ENCODE data around the gene CARHSP1. TPM values are rescaled to one million over a fixed set of nuclear protein-coding genes. Genes with fewer than 3 reads are reported as not detected.

The CARHSP1 gene
- total and polyA plus RNA-seq, 2 of the 8 experiments (the other 6 are each of a cell fraction or from before 2014, with no cell fraction given), result 292 to 300 TPM

GRCh38 chr16:8804313-8804712, 64.5 kb downstream of the CARHSP1 start:
- no peak overlapping the region for H2BK12ac ChIP-seq (ENCODE audit: low read depth, low read length)
- FAIRE-seq (no peak), DNase-seq (ENCODE audit: low read depth in 1 of 2, low spot score in 2 of 2) (no peak)
- no peak overlapping the region for H4K5ac ChIP-seq (ENCODE audit: insufficient read length, low read depth, low read length)
- POLR2A ChIA-PET (ENCODE audit: partially characterized antibody), result interaction anchor here (0.7 to 2.1 kb wide), 3 partner anchors 15 to 67 kb away, joined by 3 to 7 read pairs (median 7); no protein-coding TSS in a partner anchor
- H3K79me1 ChIP-seq (ENCODE audit: low read depth, low read length), result peaks cover 2% of the 10 kb centered on the region
- no peak overlapping the region for H3K9ac ChIP-seq (replicated peaks in 1 of 4; ENCODE audit: extremely low read depth in 1 of 4, low read depth in 3 of 4, low read length in 3 of 4)
- no peaks in the 10 kb centered on the region for H3K4me1 ChIP-seq (replicated peaks in 1 of 4; ENCODE audit: control insufficient read depth in 3 of 4, insufficient read depth in 4 of 4, low read length in 3 of 4)
- no peak overlapping the region for H3K4me3 ChIP-seq (ENCODE audit: extremely low read depth in 1 of 4, insufficient read depth in 2 of 4, low read depth in 3 of 4, low read length in 4 of 4)
- H3K18ac ChIP-seq (ENCODE audit: extremely low read depth, low read length), result no peak overlapping the region
- peaks cover 29 to 72% (median 58%) of the 10 kb centered on the region in 4 experiments for H3K36me3 ChIP-seq (ENCODE audit: control insufficient read depth in 2 of 4, insufficient read depth in 4 of 4, low read length in 3 of 4)
- H3K56ac ChIP-seq (replicated peaks; ENCODE audit: insufficient read length, low read depth, low read length), result no peak overlapping the region
- H4K8ac ChIP-seq (ENCODE audit: extremely low read depth, insufficient read depth, low read length), result no peak overlapping the region
- H3K79me2 ChIP-seq (ENCODE audit: control insufficient read depth in 1 of 2, insufficient read depth in 2 of 2, low read length in 2 of 2), result peaks cover 0 to 35% of the 10 kb centered on the region in 2 experiments; a peak in 3 of 4 replicates
- no peaks in the 10 kb centered on the region for H3K9me3 ChIP-seq (ENCODE audit: insufficient read depth in 2 of 2, low read depth in 1 of 2, low read length in 1 of 2)
- H3K14ac ChIP-seq (ENCODE audit: insufficient read length), result no peak overlapping the region
- H2AK5ac ChIP-seq (ENCODE audit: low read depth, low read length), result no peak overlapping the region
- H4K91ac ChIP-seq (replicated peaks; ENCODE audit: insufficient read length, low read length), result no peak overlapping the region
- CTCF ChIA-PET (ENCODE audit: partially characterized antibody), result no interaction called here
- peaks cover 2 to 5% of the 10 kb centered on the region in 2 experiments for H4K20me1 ChIP-seq (replicated peaks in 1 of 2; ENCODE audit: control insufficient read depth in 1 of 2, insufficient read depth in 2 of 2, low read length in 2 of 2)
- no peaks in the 10 kb centered on the region for H3K27me3 ChIP-seq (replicated peaks in 1 of 4; ENCODE audit: control insufficient read depth in 3 of 4, extremely low read depth in 1 of 4, insufficient read depth in 3 of 4, low read length in 3 of 4)
- 93% methylated on average over 6 of the region's 6 CpGs; no CpG with 5 or more reads in 1 of the 2 experiments for WGBS, 2 experiments (ENCODE audit: extremely low coverage in 1 of 2, insufficient coverage in 1 of 2, insufficient read length in 1 of 2, insufficient replicate concordance in 2 of 2, low coverage in 1 of 2, low lambda C conversion rate in 2 of 2, missing lambda C conversion rate in 1 of 2)
- H2BK15ac ChIP-seq (ENCODE audit: low read length), result no peak overlapping the region
- H3K23me2 ChIP-seq (ENCODE audit: low read depth, low read length), result no peaks in the 10 kb centered on the region
- H2BK5ac ChIP-seq (ENCODE audit: low read depth, low read length), result no peak overlapping the region
- H3K27ac ChIP-seq (ENCODE audit: low read depth, low read length), result no peak overlapping the region
- H3K4me2 ChIP-seq (ENCODE audit: insufficient read depth in 1 of 2, low read depth in 2 of 2, low read length in 2 of 2), result no peak overlapping the region
- H2AFZ ChIP-seq (ENCODE audit: low read length), result no peak overlapping the region
- no peak overlapping the region for H2BK120ac ChIP-seq (replicated peaks; ENCODE audit: low read depth, low read length)
- no peak overlapping the region for H3K23ac ChIP-seq (ENCODE audit: insufficient read length)
- H2BK20ac ChIP-seq (ENCODE audit: low read length), result no peak overlapping the region
- H3K4ac ChIP-seq (replicated peaks; ENCODE audit: insufficient read length, low read depth, low read length), result no peak overlapping the region
- TF ChIP-seq NANOG (IDR thresholded peaks at IDR 0.05; ENCODE audit: insufficient read depth, low read depth, low read length, poor library complexity, severe bottlenecking) (no peak), POLR2A (IDR thresholded peaks at IDR 0.05; ENCODE audit: control extremely low read depth in 1 of 2, low read depth in 2 of 2, low read length in 2 of 2) (no peak), MAX (IDR thresholded peaks at IDR 0.05) (no peak), KDM4A (IDR thresholded peaks at IDR 0.05; ENCODE audit: low read depth, low read length, severe bottlenecking) (no peak), FOSL1 (IDR thresholded peaks at IDR 0.05; ENCODE audit: insufficient read depth, low read depth, low read length) (no peak), RNF2 (IDR thresholded peaks at IDR 0.05; ENCODE audit: borderline replicate concordance, low read depth, low read length, missing control alignments, poor library complexity, severe bottlenecking) (no peak), CREB1 (IDR thresholded peaks at IDR 0.05) (no peak)
